Neural cell (in vitro differentiated cells): ENCODE measurements around the gene CEMIP. TPM values are rescaled to one million over a fixed set of nuclear protein-coding genes. Genes with fewer than 3 reads are reported as not detected.

Experiments
- H2AFZ ChIP-seq: fragments of 200-600, 300-800 bp; sonication (generic), shearing (Covaris generic); 2 replicates; pipeline ENCODE4 v1.6.0; 2014; ENCODE audit warnings: low read depth, mild to moderate bottlenecking, antibody characterized with exemption, low read length, moderate library complexity
- H3F3A ChIP-seq: fragments of 200-600 bp; shearing (Covaris generic); 2 replicates; pipeline ENCODE4 v1.6.1; 2016; ENCODE audit warnings: mild to moderate bottlenecking, moderate library complexity, mixed read lengths, antibody characterized with exemption, low read length; ENCODE audit not compliant: insufficient read depth, poor library complexity, severe bottlenecking
- H3K27ac ChIP-seq: fragments of 200-600, 300-800 bp; sonication (generic), shearing (Covaris generic); 2 replicates; pipeline ENCODE4 v1.5.1; 2014; ENCODE audit warnings: mild to moderate bottlenecking, low read length, moderate library complexity
- H3K27me3 ChIP-seq: fragments of 300-800, 200-600 bp; sonication (generic), shearing (Covaris generic); 2 replicates; pipeline ENCODE4 v1.6.0; 2014; ENCODE audit warnings: mild to moderate bottlenecking, low read depth, low read length, moderate library complexity; ENCODE audit not compliant: insufficient read depth
- H3K36me3 ChIP-seq: fragments of 300-800, 200-600 bp; sonication (generic), shearing (Covaris generic); 2 replicates; pipeline ENCODE4 v1.5.1; 2014; ENCODE audit warnings: mild to moderate bottlenecking, antibody characterized with exemption, low read length, moderate library complexity; ENCODE audit not compliant: insufficient read depth
- H3K4me2 ChIP-seq: fragments of 300-800, 200-600 bp; sonication (generic), shearing (Covaris generic); 2 replicates; pipeline ENCODE4 v1.6.0; 2014; ENCODE audit warnings: mild to moderate bottlenecking, low read length
- H3K4me3 ChIP-seq: fragments of 300-800, 200-600 bp; sonication (generic), shearing (Covaris generic); 2 replicates; pipeline ENCODE4 v1.5.1; 2014; ENCODE audit warnings: mild to moderate bottlenecking, low read length, moderate library complexity
- H3K79me2 ChIP-seq: fragments of 200-600 bp; shearing (Covaris generic); replicated peaks from 2 replicates; pipeline ENCODE4 v1.6.0; 2014; ENCODE audit warnings: mild to moderate bottlenecking, low read length, moderate library complexity; ENCODE audit not compliant: insufficient read depth
- H3K9ac ChIP-seq: fragments of 300-800, 200-600 bp; sonication (generic), shearing (Covaris generic); 2 replicates; pipeline ENCODE4 v1.6.1; 2016; ENCODE audit warnings: mild to moderate bottlenecking, low read length, mixed read lengths
- H3K9me2 ChIP-seq: fragments of 200-600 bp; shearing (Covaris generic); 2 replicates; pipeline ENCODE4 v1.6.1; 2016; ENCODE audit warnings: mild to moderate bottlenecking, low read length, mixed read lengths; ENCODE audit not compliant: insufficient read depth
- H3K9me3 ChIP-seq: fragments of 200-600, 300-800 bp; sonication (generic), shearing (Covaris generic); 2 replicates; pipeline ENCODE4 v1.6.1; 2016; ENCODE audit warnings: mild to moderate bottlenecking, mixed run types, low read length, moderate library complexity, mixed read lengths
- H4K20me1 ChIP-seq: fragments of 200-600 bp; shearing (Covaris generic); 2 replicates; pipeline ENCODE4 v1.6.1; 2016; ENCODE audit warnings: mild to moderate bottlenecking, mixed run types; ENCODE audit not compliant: insufficient read depth
- CTCF ChIP-seq: fragments of 450-650 bp; IDR thresholded peaks from 2 replicates; pipeline ENCODE4 v1.5.1; 2014; ENCODE audit warnings: antibody characterized with exemption, mild to moderate bottlenecking, moderate library complexity; ENCODE audit not compliant: poor library complexity, severe bottlenecking
- EP300 ChIP-seq: fragments of 450-650 bp; conservative IDR thresholded peaks from 2 replicates; pipeline ENCODE4 v1.6.1; 2014; ENCODE audit warnings: antibody characterized with exemption, mild to moderate bottlenecking, moderate library complexity; ENCODE audit not compliant: poor library complexity, severe bottlenecking
- EZH2 ChIP-seq: fragments of 200-600, 300-800 bp; shearing (Covaris generic), sonication (generic); IDR thresholded peaks from 2 replicates; pipeline ENCODE4 v1.6.1; 2014; ENCODE audit warnings: antibody characterized with exemption, low read length, borderline replicate concordance, mild to moderate bottlenecking; ENCODE audit not compliant: insufficient read depth, poor library complexity, severe bottlenecking
- MXI1 ChIP-seq: fragments of 450-650 bp; conservative IDR thresholded peaks from 2 replicates; pipeline ENCODE4 v1.6.1; 2014; ENCODE audit warnings: antibody characterized with exemption, mild to moderate bottlenecking; ENCODE audit not compliant: poor library complexity, severe bottlenecking
- POLR2AphosphoS5 ChIP-seq: IDR thresholded peaks from 2 replicates; pipeline ENCODE4 v1.6.1; 2012
- RAD21 ChIP-seq: fragments of 450-650 bp; conservative IDR thresholded peaks from 2 replicates; pipeline ENCODE4 v1.6.1; 2014; ENCODE audit warnings: antibody characterized with exemption, mild to moderate bottlenecking, moderate library complexity
- REST ChIP-seq: IDR thresholded peaks from 2 replicates; pipeline ENCODE4 v1.6.1; 2012; ENCODE audit warnings: borderline replicate concordance
- SMC3 ChIP-seq: fragments of 450-650 bp; conservative IDR thresholded peaks from 2 replicates; pipeline ENCODE4 v1.6.1; 2014; ENCODE audit warnings: antibody characterized with exemption, mild to moderate bottlenecking, moderate library complexity; ENCODE audit not compliant: poor library complexity
- TAF1 ChIP-seq: IDR thresholded peaks from 2 replicates; pipeline ENCODE4 v1.6.1; 2012; ENCODE audit warnings: low read depth
- polyA plus RNA-seq: library from polyadenylated mRNA; depleted of rRNA; stranded (reverse); fragments of >200 nt; gene quantifications from 2 replicates; pipeline ENCODE4 v1.2.3, GENCODE V29; 2014

The CEMIP gene
- polyA plus RNA-seq, 1 donor from 2014 or later, result 0.04 TPM

- Histone ChIP-seq H3K9ac (no peak overlapping the region), H3K9me3 (no peaks in the 10 kb centered on the region), H3K79me2 (peaks cover 63% of the 10 kb centered on the region), H3K36me3 (no peaks in the 10 kb centered on the region), H3K27ac (no peak overlapping the region), H3K4me3 (peak overlapping the region; percentile 31), H2AFZ (no peak overlapping the region), H3K4me2 (no peak overlapping the region), H3F3A (no peaks in the 10 kb centered on the region), H4K20me1 (no peaks in the 10 kb centered on the region), H3K27me3 (no peaks in the 10 kb centered on the region), H3K9me2 (no peaks in the 10 kb centered on the region)
- TF ChIP-seq EP300, result no peak
- no peak for TF ChIP-seq EZH2
- TF ChIP-seq REST, result no peak
- no peak for TF ChIP-seq POLR2AphosphoS5
- TF ChIP-seq TAF1, result no peak
- TF ChIP-seq CTCF, result no peak
- TF ChIP-seq RAD21, result no peak
- TF ChIP-seq SMC3, result no peak
- no peak for TF ChIP-seq MXI1
Observed at GRCh38 chr15:80986487-80986886, 207.3 kb downstream of the CEMIP start.

- no peaks in the 10 kb centered on the region for H3K27me3 ChIP-seq
- no peak for TF ChIP-seq RAD21
- TF ChIP-seq MXI1, result no peak
- no peak for TF ChIP-seq POLR2AphosphoS5
- no peak for TF ChIP-seq CTCF
- no peak for TF ChIP-seq TAF1
- TF ChIP-seq SMC3, result no peak
- TF ChIP-seq EP300, result no peak
- no peak for TF ChIP-seq EZH2
- no peak for TF ChIP-seq REST
- peak overlapping the region; percentile 94 for H3K4me2 ChIP-seq
- H2AFZ ChIP-seq, result peak overlapping the region; percentile 97
- peaks cover 54% of the 10 kb centered on the region for H3K79me2 ChIP-seq
- H3K27ac ChIP-seq, result peak overlapping the region; percentile 84
- H3K9ac ChIP-seq, result peak overlapping the region; percentile 95
- peak overlapping the region; percentile 91 for H3K4me3 ChIP-seq
- H3K36me3 ChIP-seq, result no peaks in the 10 kb centered on the region
- H3F3A ChIP-seq, result no peaks in the 10 kb centered on the region
- H3K9me3 ChIP-seq, result no peaks in the 10 kb centered on the region
- no peaks in the 10 kb centered on the region for H3K9me2 ChIP-seq
- no peaks in the 10 kb centered on the region for H4K20me1 ChIP-seq
Observed at GRCh38 chr15:80988148-80988796, 209.1 kb downstream of the CEMIP start.
